ENCODE measurements around the gene NCLN. TPM values are rescaled to one million over a fixed set of nuclear protein-coding genes. Genes with fewer than 3 reads are reported as not detected.

NCLN gene
- total and polyA plus RNA-seq, 9 of the 15 experiments (the other 6 are each of a cell fraction or from before 2014, with no cell fraction given): 3.8 to 126 (median 39.6) TPM

- TF ChIP-seq ZNF184 (CRISPR knock-in tag; IDR thresholded peaks at IDR 0.05) (no peak), ZBTB34 (CRISPR knock-in tag; IDR thresholded peaks at IDR 0.05) (no peak), ELK1 (CRISPR knock-in tag; IDR thresholded peaks at IDR 0.05) (no peak), HINFP (tag; conservative IDR thresholded peaks at IDR 0.05; ENCODE audit: low read depth) (no peak), MGA (IDR thresholded peaks at IDR 0.05) (no peak), KDM1A (IDR thresholded peaks at IDR 0.05) (peak; percentile 81 to 88), PHF20 (IDR thresholded peaks at IDR 0.05; ENCODE audit: partially characterized antibody) (peak; percentile 20), FOXM1 (IDR thresholded peaks at IDR 0.05; ENCODE audit: low read depth) (no peak), FOXM1 (CRISPR knock-in tag; IDR thresholded peaks at IDR 0.05; ENCODE audit: low read depth) (no peak), HDAC2 (IDR thresholded peaks at IDR 0.05) (peak; percentile 58; the same call in 1 of the 2 replicates), TSC22D4 (tag; IDR thresholded peaks at IDR 0.05) (no peak), NFXL1 (CRISPR knock-in tag; IDR thresholded peaks at IDR 0.05) (no peak), RAD51 (IDR thresholded peaks at IDR 0.05; ENCODE audit: borderline replicate concordance, low read depth) (no peak)
Measured at GRCh38 chr19:3142781-3143337, 42.9 kb upstream of the NCLN start (continued).
